CD4-positive, CD25-positive, alpha-beta regulatory T cell (primary cell): ENCODE data around the gene MACROD2. TPM values are rescaled to one million over a fixed set of nuclear protein-coding genes. Genes with fewer than 3 reads are reported as not detected.

Experiments used
- ATAC-seq, 2 donors: fragments of 150-1000 bp; cut with Tn5 transposase; one replicate each; pipeline ENCODE4 v1.10.0; 2021; ENCODE audit warnings: low read depth in 2 of 2, moderate number of reproducible peaks in 2 of 2, moderate library complexity in 1 of 2
- DNase-seq, 3 donors: peaks; one replicate each; pipeline versions ENCODE4 v3.0.0 to v3.0.0-alpha.2; 2012 to 2022; ENCODE audit warnings: mixed read lengths in 1 of 3
- H3K27ac ChIP-seq: one replicate; pipeline ENCODE4 v1.7.0; 2013; ENCODE audit warnings: mild to moderate bottlenecking, low read length; ENCODE audit not compliant: insufficient read depth, poor library complexity, severe bottlenecking
- H3K27me3 ChIP-seq: one replicate; pipeline ENCODE4 v1.7.0; 2013; ENCODE audit warnings: low read length; ENCODE audit not compliant: control insufficient read depth, insufficient read depth
- H3K36me3 ChIP-seq: one replicate; pipeline ENCODE4 v1.7.0; 2013; ENCODE audit warnings: mild to moderate bottlenecking, low read length, moderate library complexity; ENCODE audit not compliant: control insufficient read depth, insufficient read depth
- H3K4me1 ChIP-seq: 2 replicates; pipeline ENCODE4 v1.7.0; 2013; ENCODE audit warnings: mild to moderate bottlenecking, low read length; ENCODE audit not compliant: insufficient read depth, control insufficient read depth, poor library complexity, severe bottlenecking
- H3K4me3 ChIP-seq: one replicate; pipeline ENCODE4 v1.7.0; 2013; ENCODE audit warnings: low read depth, mild to moderate bottlenecking, low read length, moderate library complexity
- H3K9me3 ChIP-seq, 2 experiments: 1 replicate in 1 of 2; 2 replicates in 1 of 2; pipeline ENCODE4 v1.7.0; 2013; ENCODE audit warnings: low read length in 2 of 2, mild to moderate bottlenecking in 1 of 2, moderate library complexity in 1 of 2; ENCODE audit not compliant: control insufficient read depth in 2 of 2
- H3K27ac Mint-ChIP-seq, 3 donors: one replicate each; pipeline ENCODE4 v1.8.0; 2020 to 2022; ENCODE audit warnings: mild to moderate bottlenecking in 3 of 3, mixed read lengths in 3 of 3, moderate library complexity in 2 of 3
- H3K27me3 Mint-ChIP-seq: one replicate; pipeline ENCODE4 v1.8.0; 2022; ENCODE audit warnings: mild to moderate bottlenecking, mixed read lengths
- H3K36me3 Mint-ChIP-seq: one replicate; pipeline ENCODE4 v1.8.0; 2020; ENCODE audit warnings: mixed read lengths
- H3K4me1 Mint-ChIP-seq, 4 donors: one replicate each; pipeline ENCODE4 v1.8.0; 2020 to 2022; ENCODE audit warnings: mixed read lengths in 4 of 4, mild to moderate bottlenecking in 1 of 4
- H3K4me3 Mint-ChIP-seq, 4 donors: one replicate each; pipeline ENCODE4 v1.8.0; 2020 to 2022; ENCODE audit warnings: mild to moderate bottlenecking in 4 of 4, mixed read lengths in 4 of 4, moderate library complexity in 3 of 4
- H3K9me3 Mint-ChIP-seq, 7 donors: one replicate each; pipeline ENCODE4 v1.8.0; 2020 to 2022; ENCODE audit warnings: mixed read lengths in 7 of 7, mild to moderate bottlenecking in 3 of 7, moderate library complexity in 2 of 7
- polyA plus RNA-seq, 4 donors: library from polyadenylated mRNA; unstranded; fragments of 300-500 nt; fragmentation: Illumina TruSeq; gene quantifications; one replicate each; pipeline ENCODE4 v1.2.3, GENCODE V29; 2021
- total RNA-seq: library from RNA; stranded (reverse); gene quantifications from one replicate; pipeline ENCODE4 v1.2.3, GENCODE V29; 2022

Gene MACROD2
- total and polyA plus RNA-seq, 5 donors from 2014 or later, result 1.4 TPM; not detected in 4

- Mint-ChIP-seq H3K4me1 (no peaks in the 10 kb centered on the region), H3K27me3 (no peaks in the 10 kb centered on the region), H3K9me3 (peaks cover 6 to 30% (median 9%) of the 10 kb centered on the region in 7 donors), H3K36me3 (no peaks in the 10 kb centered on the region), H3K27ac (no peak overlapping the region), H3K4me3 (no peak overlapping the region)
- no peaks in the 10 kb centered on the region for H3K4me1 ChIP-seq
- peaks cover 2 to 5% of the 10 kb centered on the region in 2 experiments for H3K9me3 ChIP-seq
- H3K27me3 ChIP-seq, result no peaks in the 10 kb centered on the region
- no peaks in the 10 kb centered on the region for H3K36me3 ChIP-seq
- H3K27ac ChIP-seq, result no peak overlapping the region
- H3K4me3 ChIP-seq, result no peak overlapping the region
- ATAC-seq, result no peak
- DNase-seq, result no peak
Observed at GRCh38 chr20:14521436-14521835, 526.1 kb downstream of the MACROD2 start.

GRCh38 chr20:14522595-14522994 is 527.3 kb downstream of the MACROD2 start:
- Histone ChIP-seq H3K9me3 (peaks cover 2 to 10% of the 10 kb centered on the region in 2 experiments), H3K36me3 (no peaks in the 10 kb centered on the region), H3K27ac (no peak overlapping the region), H3K4me3 (no peak overlapping the region), H3K4me1 (no peaks in the 10 kb centered on the region), H3K27me3 (no peaks in the 10 kb centered on the region)
- ATAC-seq (no peak), DNase-seq (no peak)
- no peak overlapping the region for H3K27ac Mint-ChIP-seq
- H3K36me3 Mint-ChIP-seq, result no peaks in the 10 kb centered on the region
- H3K9me3 Mint-ChIP-seq, result peaks cover 5 to 34% (median 9%) of the 10 kb centered on the region in 7 donors
- H3K27me3 Mint-ChIP-seq, result no peaks in the 10 kb centered on the region
- H3K4me1 Mint-ChIP-seq, result no peaks in the 10 kb centered on the region
- no peak overlapping the region for H3K4me3 Mint-ChIP-seq

- H3K9me3 Mint-ChIP-seq, result peaks cover 5 to 34% (median 9%) of the 10 kb centered on the region in 7 donors
- DNase-seq (no peak), ATAC-seq (no peak)
- H3K27ac Mint-ChIP-seq, result no peak overlapping the region
- no peaks in the 10 kb centered on the region for H3K36me3 Mint-ChIP-seq
- no peak overlapping the region for H3K4me3 ChIP-seq
- H3K9me3 ChIP-seq, result peaks cover 2 to 10% of the 10 kb centered on the region in 2 experiments
- H3K27me3 ChIP-seq, result no peaks in the 10 kb centered on the region
- H3K4me3 Mint-ChIP-seq, result no peak overlapping the region
- H3K27me3 Mint-ChIP-seq, result no peaks in the 10 kb centered on the region
- no peak overlapping the region for H3K27ac ChIP-seq
- H3K36me3 ChIP-seq, result no peaks in the 10 kb centered on the region
- H3K4me1 ChIP-seq, result no peaks in the 10 kb centered on the region
- H3K4me1 Mint-ChIP-seq, result no peaks in the 10 kb centered on the region
Observed at GRCh38 chr20:14523090-14523489, 527.8 kb downstream of the MACROD2 start.

GRCh38 chr20:14525426-14525825 is 530.1 kb downstream of the MACROD2 start:
- H3K27ac Mint-ChIP-seq, result no peak overlapping the region
- H3K27me3 Mint-ChIP-seq, result no peaks in the 10 kb centered on the region
- Histone ChIP-seq H3K4me3 (no peak overlapping the region), H3K36me3 (no peaks in the 10 kb centered on the region), H3K9me3 (peaks cover 3 to 13% of the 10 kb centered on the region in 2 experiments), H3K27me3 (no peaks in the 10 kb centered on the region), H3K27ac (no peak overlapping the region), H3K4me1 (no peaks in the 10 kb centered on the region)
- H3K9me3 Mint-ChIP-seq, result peaks cover 7 to 49% (median 10%) of the 10 kb centered on the region in 7 donors
- DNase-seq (no peak), ATAC-seq (no peak)
- no peaks in the 10 kb centered on the region for H3K36me3 Mint-ChIP-seq
- H3K4me1 Mint-ChIP-seq, result no peaks in the 10 kb centered on the region
- no peak overlapping the region for H3K4me3 Mint-ChIP-seq

- Histone ChIP-seq H3K4me1 (no peaks in the 10 kb centered on the region), H3K27me3 (no peaks in the 10 kb centered on the region), H3K9me3 (peaks cover 3 to 13% of the 10 kb centered on the region in 2 experiments), H3K36me3 (no peaks in the 10 kb centered on the region), H3K27ac (no peak overlapping the region), H3K4me3 (no peak overlapping the region)
- Mint-ChIP-seq H3K27me3 (no peaks in the 10 kb centered on the region), H3K27ac (no peak overlapping the region), H3K4me1 (no peaks in the 10 kb centered on the region), H3K4me3 (no peak overlapping the region), H3K36me3 (no peaks in the 10 kb centered on the region), H3K9me3 (peaks cover 4 to 38% (median 8%) of the 10 kb centered on the region in 7 donors)
- ATAC-seq (no peak), DNase-seq (no peak)
Observed at GRCh38 chr20:14526891-14527290, 531.6 kb downstream of the MACROD2 start.

- ATAC-seq, result no peak
- H3K27me3 ChIP-seq, result no peaks in the 10 kb centered on the region
- no peaks in the 10 kb centered on the region for H3K27me3 Mint-ChIP-seq
Observed at GRCh38 chr20:14531786-14532185, 536.5 kb downstream of the MACROD2 start.

GRCh38 chr20:14536738-14537137 is 541.4 kb downstream of the MACROD2 start:
- H3K4me3 Mint-ChIP-seq, result no peak overlapping the region
- Histone ChIP-seq H3K27me3 (no peaks in the 10 kb centered on the region), H3K4me1 (no peaks in the 10 kb centered on the region), H3K4me3 (no peak overlapping the region), H3K36me3 (no peaks in the 10 kb centered on the region), H3K9me3 (peaks cover 0 to 3% of the 10 kb centered on the region in 2 experiments), H3K27ac (no peak overlapping the region)
- H3K27me3 Mint-ChIP-seq, result no peaks in the 10 kb centered on the region
- no peak overlapping the region for H3K27ac Mint-ChIP-seq
- ATAC-seq, result no peak
- no peak for DNase-seq
- no peaks in the 10 kb centered on the region for H3K4me1 Mint-ChIP-seq
- H3K36me3 Mint-ChIP-seq, result no peaks in the 10 kb centered on the region
- peaks cover 2 to 14% (median 10%) of the 10 kb centered on the region in 7 donors for H3K9me3 Mint-ChIP-seq

More at GRCh38 chr20:14531786-14532185, 536.5 kb downstream of the MACROD2 start:
- Mint-ChIP-seq H3K9me3 (peaks cover 0 to 20% (median 4%) of the 10 kb centered on the region in 7 donors), H3K4me1 (no peaks in the 10 kb centered on the region), H3K4me3 (no peak overlapping the region), H3K27ac (no peak overlapping the region), H3K36me3 (no peaks in the 10 kb centered on the region)
- Histone ChIP-seq H3K4me1 (no peaks in the 10 kb centered on the region), H3K9me3 (peaks cover 2 to 8% of the 10 kb centered on the region in 2 experiments), H3K36me3 (no peaks in the 10 kb centered on the region), H3K4me3 (no peak overlapping the region), H3K27ac (no peak overlapping the region)
- DNase-seq, result no peak

- no peaks in the 10 kb centered on the region for H3K36me3 Mint-ChIP-seq
- no peaks in the 10 kb centered on the region for H3K36me3 ChIP-seq
- no peak overlapping the region for H3K27ac Mint-ChIP-seq
- peaks cover 2 to 14% (median 10%) of the 10 kb centered on the region in 7 donors for H3K9me3 Mint-ChIP-seq
- no peaks in the 10 kb centered on the region for H3K4me1 ChIP-seq
- H3K4me3 Mint-ChIP-seq, result no peak overlapping the region
- ATAC-seq (no peak), DNase-seq (no peak)
- H3K4me3 ChIP-seq, result no peak overlapping the region
- no peaks in the 10 kb centered on the region for H3K27me3 Mint-ChIP-seq
- peaks cover 0 to 3% of the 10 kb centered on the region in 2 experiments for H3K9me3 ChIP-seq
- no peaks in the 10 kb centered on the region for H3K27me3 ChIP-seq
- no peak overlapping the region for H3K27ac ChIP-seq
- H3K4me1 Mint-ChIP-seq, result no peaks in the 10 kb centered on the region
Observed at GRCh38 chr20:14538433-14538832, 543.1 kb downstream of the MACROD2 start.
